Esophagus muscularis mucosa (tissue), 4 donors: ENCODE data around the gene PICALM. TPM values are rescaled to one million over a fixed set of nuclear protein-coding genes. Genes with fewer than 3 reads are reported as not detected.

Source experiments
- DNase-seq: peaks from one replicate; pipeline ENCODE4 v3.0.0-alpha.2; 2017; ENCODE audit errors: extremely low spot score
- H3K27ac ChIP-seq, 4 donors: fragments of 200-600 bp; sonication (generic); replicated peaks in 1 of 4; 1 replicate in 3 of 4; 2 replicates in 1 of 4; pipeline ENCODE4 v1.5.1; 2016 to 2019; ENCODE audit warnings: mild to moderate bottlenecking in 1 of 4
- H3K27me3 ChIP-seq, 4 donors: fragments of 200-600 bp; sonication (generic); one replicate each; pipeline versions ENCODE4 v1.5.1 to v1.6.0; 2016 to 2019
- H3K36me3 ChIP-seq, 4 donors: fragments of 200-600 bp; sonication (generic); one replicate each; pipeline ENCODE4 v1.5.1; 2016 to 2019
- H3K4me1 ChIP-seq, 4 donors: fragments of 200-600 bp; sonication (generic); one replicate each; pipeline ENCODE4 v1.5.1; 2016 to 2019
- H3K4me3 ChIP-seq, 4 donors: fragments of 200-600 bp; sonication (generic); 1 replicate in 2 of 4; 2 replicates in 2 of 4; pipeline ENCODE4 v1.5.1; 2016 to 2019; ENCODE audit warnings: mild to moderate bottlenecking in 4 of 4, moderate library complexity in 1 of 4
- H3K9me3 ChIP-seq, 4 donors: fragments of 200-600 bp; sonication (generic); 1 replicate in 3 of 4; 2 replicates in 1 of 4; pipeline ENCODE4 v1.5.1; 2016 to 2019
- CTCF ChIP-seq, 3 experiments: fragments of 200-600 bp in 2 of 3; fragments of 450-650 bp in 1 of 3; sonication (generic) in 2 of 3; IDR thresholded peaks; one replicate each; pipeline ENCODE4 v1.5.1; 2017 to 2019; ENCODE audit warnings: antibody characterized with exemption in 3 of 3, mild to moderate bottlenecking in 2 of 3, moderate library complexity in 1 of 3
- EP300 ChIP-seq: sonication (generic); formaldehyde crosslinking; IDR thresholded peaks from one replicate; pipeline ENCODE4 v1.6.1; 2017; ENCODE audit warnings: antibody characterized with exemption
- POLR2A ChIP-seq: fragments of 450-650 bp; IDR thresholded peaks from one replicate; pipeline ENCODE4 v1.6.1; 2017; ENCODE audit warnings: antibody characterized with exemption, moderate library complexity, mild to moderate bottlenecking, low read depth
- POLR2AphosphoS5 ChIP-seq, 2 donors: sonication (generic); formaldehyde crosslinking; IDR thresholded peaks; one replicate each; pipeline ENCODE4 v1.6.1; 2017; ENCODE audit warnings: antibody characterized with exemption in 2 of 2
- WGBS: methylation state at CpG from one replicate; pipeline ENCODE4 v1.1.5; 2018; 5-methylcytosine and 5-hydroxymethylcytosine counted together
- intact Hi-C: fragments of 100-400 bp; cut with DNase I; formaldehyde crosslinking; loops from one replicate; pipeline ENCODE4 v1.15.1; 2023
- total RNA-seq, 4 donors: library from RNA; depleted of rRNA; stranded (reverse); fragments of >200 nt; gene quantifications; one replicate each; pipeline versions ENCODE4 v1.1.0 to v1.2.1, GENCODE V29; 2016

Gene PICALM
- total RNA-seq, 4 donors from 2014 or later = 228 to 281 (median 266) TPM

- Histone ChIP-seq H3K27ac (no peak overlapping the region), H3K9me3 (no peaks in the 10 kb centered on the region), H3K36me3 (no peaks in the 10 kb centered on the region), H3K4me3 (no peak overlapping the region), H3K4me1 (peaks cover 82 to 98% (median 92%) of the 10 kb centered on the region in 4 donors), H3K27me3 (no peaks in the 10 kb centered on the region)
- 86% methylated on average over 10 of the region's 10 CpGs for WGBS
- no peak for TF ChIP-seq POLR2AphosphoS5 (IDR thresholded peaks at IDR 0.05)
- TF ChIP-seq EP300 = no peak
- no peak for TF ChIP-seq POLR2A
- no peak for TF ChIP-seq CTCF (IDR thresholded peaks at IDR 0.05)
- DNase-seq = no peak
- intact Hi-C loops = loop anchor here (10.0 kb wide), 1 partner anchor 247 kb away; no protein-coding TSS in a partner anchor
Observed at GRCh38 chr11:86047275-86047991, 21.5 kb downstream of the PICALM start.

- DNase-seq = no peak
- peaks cover 82 to 98% (median 95%) of the 10 kb centered on the region in 4 donors for H3K4me1 ChIP-seq
- no peaks in the 10 kb centered on the region for H3K9me3 ChIP-seq
- TF ChIP-seq POLR2AphosphoS5 (IDR thresholded peaks at IDR 0.05) (no peak), POLR2A (no peak), EP300 (no peak), CTCF (IDR thresholded peaks at IDR 0.05) (no peak)
- H3K27me3 ChIP-seq = no peaks in the 10 kb centered on the region
- intact Hi-C loops = loop anchor here (10.0 kb wide), 1 partner anchor 249 kb away; no protein-coding TSS in a partner anchor
- no peak overlapping the region for H3K4me3 ChIP-seq
- H3K27ac ChIP-seq = no peak overlapping the region
- WGBS = 65% methylated on average over 1 of the region's 1 CpG
- H3K36me3 ChIP-seq = no peaks in the 10 kb centered on the region
Observed at GRCh38 chr11:86046116-86046515, 22.8 kb downstream of the PICALM start.

- intact Hi-C loops = loop anchor here (5.0 to 10.0 kb wide), 2 partner anchors 153 to 251 kb away; no protein-coding TSS in a partner anchor
- 76% methylated on average over 9 of the region's 9 CpGs for WGBS
- H3K4me3 ChIP-seq = no peak overlapping the region
- no peak for DNase-seq
- H3K27me3 ChIP-seq = no peaks in the 10 kb centered on the region
- no peaks in the 10 kb centered on the region for H3K36me3 ChIP-seq
- TF ChIP-seq POLR2AphosphoS5 (IDR thresholded peaks at IDR 0.05) (no peak), POLR2A (no peak), CTCF (IDR thresholded peaks at IDR 0.05) (no peak), EP300 (no peak)
- no peaks in the 10 kb centered on the region for H3K9me3 ChIP-seq
- peak overlapping the region; percentile 45 to 70 (median 62) for H3K27ac ChIP-seq
- peaks cover 91 to 100% (median 95%) of the 10 kb centered on the region in 4 donors for H3K4me1 ChIP-seq
Observed at GRCh38 chr11:86043765-86044503, 24.9 kb downstream of the PICALM start.

- intact Hi-C loops = loop anchor here (2.0 to 10.0 kb wide), 3 partner anchors 155 to 253 kb away; no protein-coding TSS in a partner anchor
- Histone ChIP-seq H3K27me3 (no peaks in the 10 kb centered on the region), H3K4me1 (peaks cover 84 to 91% (median 89%) of the 10 kb centered on the region in 4 donors), H3K9me3 (no peaks in the 10 kb centered on the region), H3K27ac (peak overlapping the region; percentile 54 to 70 (median 68)), H3K4me3 (peak overlapping the region; percentile 20 to 49 (median 31)), H3K36me3 (no peaks in the 10 kb centered on the region)
- no peak for DNase-seq
- TF ChIP-seq EP300 = no peak
- TF ChIP-seq CTCF (IDR thresholded peaks at IDR 0.05) = peak; percentile 83 to 87 (median 86)
- peak; percentile 51 to 55 for TF ChIP-seq POLR2AphosphoS5 (IDR thresholded peaks at IDR 0.05)
- 0% methylated on average over 2 of the region's 2 CpGs for WGBS
Observed at GRCh38 chr11:86041975-86042378, 26.9 kb downstream of the PICALM start.
